ENCODE results near the gene LRMDA.

- TF ChIP-seq CTCF (IDR thresholded peaks at IDR 0.05; ENCODE audit: borderline replicate concordance, extremely low read depth, low read length, poor library complexity, severe bottlenecking) (no peak), EZH2 (IDR thresholded peaks at IDR 0.05; ENCODE audit: borderline replicate concordance, low read depth, low read length, severe bottlenecking) (no peak)
Observed at GRCh38 chr10:75634947-75635346, 203.5 kb downstream of the LRMDA start.

Measured in DND-41 (cell line).